Measurements from ENCODE around the gene ZBTB20.

- TF ChIP-seq POLR2A (IDR thresholded peaks at IDR 0.05) (no peak), CTCF (IDR thresholded peaks at IDR 0.05) (no peak)
Measured at GRCh38 chr3:115127208-115127607, 19.9 kb downstream of the ZBTB20 start.

Data from thyroid gland (tissue), 4 donors.